Mesodermal cell (in vitro differentiated cells): ENCODE data around the gene INSYN2B.

Experiments
- H3K27ac ChIP-seq: 2 replicates; pipeline ENCODE4 v1.7.0; 2013; ENCODE audit warnings: mild to moderate bottlenecking, low read depth, low read length, moderate library complexity; ENCODE audit not compliant: severe bottlenecking
- H3K36me3 ChIP-seq: 2 replicates; pipeline ENCODE4 v1.7.1; 2013; ENCODE audit warnings: mild to moderate bottlenecking, low read length, moderate library complexity; ENCODE audit not compliant: control insufficient read depth, insufficient read depth
- H3K4me1 ChIP-seq: one replicate; pipeline ENCODE4 v1.7.1; 2013; ENCODE audit warnings: mild to moderate bottlenecking, low read length; ENCODE audit not compliant: insufficient read depth, control insufficient read depth, poor library complexity, severe bottlenecking
- H3K4me3 ChIP-seq: 2 replicates; pipeline ENCODE4 v1.7.0; 2013; ENCODE audit warnings: low read length, control low read depth, mild to moderate bottlenecking; ENCODE audit not compliant: insufficient read depth, poor library complexity, severe bottlenecking; ENCODE audit errors: extremely low read depth
- H3K9me3 ChIP-seq: 2 replicates; pipeline ENCODE4 v1.7.1; 2013; ENCODE audit warnings: mild to moderate bottlenecking, low read length, moderate library complexity; ENCODE audit not compliant: control insufficient read depth
- WGBS, 2 experiments: methylation state at CpG; one replicate each; pipeline ENCODE4 v1.1.5; 2013; ENCODE audit warnings: missing lambda C conversion rate in 2 of 2; ENCODE audit not compliant: insufficient coverage in 2 of 2; 5-methylcytosine and 5-hydroxymethylcytosine counted together

INSYN2B gene

DNA sequence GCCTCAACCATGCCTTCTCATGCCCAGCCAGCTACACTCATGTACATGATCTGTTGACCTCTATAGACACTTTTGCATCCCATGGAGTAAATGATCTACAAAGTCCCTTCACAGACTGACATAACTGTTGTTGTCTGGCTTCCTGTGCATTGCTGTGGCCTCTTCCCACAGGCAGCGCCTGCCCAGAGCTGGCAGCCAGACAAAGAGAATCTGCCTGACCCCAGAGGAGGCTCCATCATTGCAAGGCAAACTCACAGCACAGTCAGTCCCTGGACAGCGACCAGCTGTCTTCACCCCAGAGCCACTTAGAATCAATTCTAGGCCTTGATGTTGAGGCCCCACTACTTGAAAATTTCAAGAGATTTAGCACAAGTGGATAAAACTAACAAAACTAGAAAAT lies 65.5 kb downstream of the INSYN2B start:
- WGBS, 2 experiments, result 67 to 79% methylated on average over 2 of the region's 2 CpGs
- Histone ChIP-seq H3K4me3 (no peak overlapping the region), H3K4me1 (no peaks in the 10 kb centered on the region), H3K27ac (no peak overlapping the region), H3K36me3 (no peaks in the 10 kb centered on the region), H3K9me3 (no peaks in the 10 kb centered on the region)

- Histone ChIP-seq H3K4me1 (no peaks in the 10 kb centered on the region), H3K27ac (no peak overlapping the region), H3K9me3 (no peaks in the 10 kb centered on the region), H3K4me3 (no peak overlapping the region), H3K36me3 (no peaks in the 10 kb centered on the region)
- WGBS, 2 experiments, result no CpG with 5 or more reads among the region's 2 CpGs
These were observed 66.8 kb downstream of the INSYN2B start for GRCh38 chr5:169913479-169913878.

DNA sequence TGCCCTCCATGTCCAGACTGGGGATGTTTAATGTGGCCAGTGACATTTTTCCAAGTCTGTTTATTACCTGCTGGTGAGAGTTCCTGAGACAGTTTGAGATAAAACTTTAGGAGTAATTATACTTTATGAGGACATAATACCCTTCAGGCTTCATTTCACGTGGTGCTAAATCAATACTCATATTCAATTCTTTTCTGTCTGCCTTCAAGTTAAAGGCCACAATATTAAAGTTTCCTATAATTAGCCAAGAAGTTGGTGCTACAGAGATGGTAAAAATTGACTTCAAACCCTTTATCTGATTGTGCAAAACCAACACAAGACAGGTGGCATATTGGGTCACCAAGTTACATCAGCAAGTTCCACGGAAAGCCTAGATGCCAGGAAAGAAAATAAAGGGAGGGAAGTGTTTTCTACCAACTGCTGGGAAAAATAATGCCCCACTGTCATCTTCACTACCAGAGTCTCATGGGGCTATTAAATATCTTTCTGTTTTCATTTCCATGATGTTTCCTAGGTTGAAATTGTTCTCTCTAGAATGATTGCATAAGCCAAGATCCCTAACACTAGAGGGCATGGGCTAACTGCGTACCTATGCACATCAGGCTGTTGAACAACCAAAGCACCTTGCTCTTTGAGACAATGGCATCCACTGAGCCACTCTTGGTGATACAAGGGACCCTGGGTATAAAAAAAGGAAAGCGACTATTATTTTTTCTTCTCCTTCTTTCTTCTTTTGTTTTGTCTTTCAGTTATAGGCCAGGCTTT lies 68.7 kb downstream of the INSYN2B start:
- 100% methylated on average over 1 of the region's 4 CpGs for WGBS, 2 experiments
- peaks cover 4% of the 10 kb centered on the region for H3K4me1 ChIP-seq
- no peak overlapping the region for H3K4me3 ChIP-seq
- no peaks in the 10 kb centered on the region for H3K9me3 ChIP-seq
- H3K27ac ChIP-seq, result no peak overlapping the region
- no peaks in the 10 kb centered on the region for H3K36me3 ChIP-seq

DNA sequence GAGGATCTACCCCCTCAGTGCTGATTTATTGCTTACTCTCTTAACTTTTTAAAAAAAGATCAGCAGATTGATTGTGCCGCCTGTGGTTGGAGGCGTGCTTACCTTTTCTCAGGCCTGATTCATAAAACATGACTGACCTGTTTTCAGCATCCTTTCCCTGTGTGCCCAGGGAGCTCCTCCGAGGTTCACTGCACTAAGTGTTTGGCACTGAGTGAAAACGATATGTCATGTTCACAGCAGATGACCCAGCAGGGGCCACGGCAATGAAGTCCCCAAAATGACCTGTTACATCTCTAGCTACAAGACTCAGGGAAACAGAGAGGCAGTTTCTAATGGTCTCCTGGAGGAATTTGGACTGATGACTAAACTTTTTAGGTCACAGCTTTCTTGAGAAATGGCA lies 69.9 kb downstream of the INSYN2B start:
- Histone ChIP-seq H3K9me3 (no peaks in the 10 kb centered on the region), H3K36me3 (no peaks in the 10 kb centered on the region), H3K4me3 (no peak overlapping the region), H3K4me1 (peaks cover 4% of the 10 kb centered on the region), H3K27ac (no peak overlapping the region)
- WGBS, 2 experiments, result 89 to 90% methylated on average over 4 to 5 of the region's 5 CpGs

- no peaks in the 10 kb centered on the region for H3K9me3 ChIP-seq
- no peak overlapping the region for H3K4me3 ChIP-seq
- peaks cover 4% of the 10 kb centered on the region for H3K4me1 ChIP-seq
- H3K36me3 ChIP-seq, result no peaks in the 10 kb centered on the region
- 89 to 94% methylated on average over 3 of the region's 3 CpGs for WGBS, 2 experiments
- H3K27ac ChIP-seq, result no peak overlapping the region
These were observed 70.3 kb downstream of the INSYN2B start for GRCh38 chr5:169909945-169910344.

DNA sequence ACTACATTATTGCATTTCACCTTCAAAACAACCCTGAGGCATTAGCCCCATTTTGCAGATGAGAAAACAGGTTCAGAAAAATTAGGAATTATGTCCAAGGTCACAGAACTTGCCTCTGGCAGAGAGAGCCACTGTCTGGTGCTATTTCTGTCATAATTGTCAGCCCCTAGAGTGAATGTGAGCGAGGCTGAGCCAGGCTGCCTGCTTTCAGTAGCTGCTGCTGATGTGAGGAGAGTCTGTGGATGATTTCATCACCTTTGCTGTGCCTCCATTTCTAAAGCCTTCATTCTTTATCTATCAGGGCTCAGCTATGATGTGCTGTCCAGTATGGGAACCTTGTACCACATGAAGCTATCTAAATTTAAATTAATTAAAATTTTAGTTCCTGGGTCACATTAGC lies 71.4 kb downstream of the INSYN2B start:
- Histone ChIP-seq H3K9me3 (no peaks in the 10 kb centered on the region), H3K27ac (no peak overlapping the region), H3K36me3 (no peaks in the 10 kb centered on the region), H3K4me1 (peaks cover 4% of the 10 kb centered on the region), H3K4me3 (no peak overlapping the region)
- 100% methylated on average over 1 of the region's 1 CpG; no CpG with 5 or more reads in 1 of the 2 experiments for WGBS, 2 experiments

GRCh38 chr5:169906745-169907649 lies 73.3 kb downstream of the INSYN2B start:
- Histone ChIP-seq H3K4me3 (no peak overlapping the region), H3K9me3 (no peaks in the 10 kb centered on the region), H3K4me1 (peaks cover 4% of the 10 kb centered on the region), H3K36me3 (no peaks in the 10 kb centered on the region), H3K27ac (no peak overlapping the region)
- WGBS, 2 experiments, result 86 to 93% methylated on average over 6 of the region's 8 CpGs

- no peak overlapping the region for H3K27ac ChIP-seq
- no peaks in the 10 kb centered on the region for H3K36me3 ChIP-seq
- H3K4me1 ChIP-seq, result peaks cover 4% of the 10 kb centered on the region
- H3K4me3 ChIP-seq, result no peak overlapping the region
- WGBS, 2 experiments, result 78% methylated on average over 1 of the region's 1 CpG; no CpG with 5 or more reads in 1 of the 2 experiments
- no peaks in the 10 kb centered on the region for H3K9me3 ChIP-seq
These were observed 75.3 kb downstream of the INSYN2B start for GRCh38 chr5:169905017-169905416.

- Histone ChIP-seq H3K9me3 (no peaks in the 10 kb centered on the region), H3K27ac (no peak overlapping the region), H3K4me3 (no peak overlapping the region), H3K4me1 (peaks cover 4% of the 10 kb centered on the region), H3K36me3 (no peaks in the 10 kb centered on the region)
- 76 to 87% methylated on average over 3 of the region's 5 CpGs for WGBS, 2 experiments
These were observed 75.8 kb downstream of the INSYN2B start for GRCh38 chr5:169904508-169904907.

DNA sequence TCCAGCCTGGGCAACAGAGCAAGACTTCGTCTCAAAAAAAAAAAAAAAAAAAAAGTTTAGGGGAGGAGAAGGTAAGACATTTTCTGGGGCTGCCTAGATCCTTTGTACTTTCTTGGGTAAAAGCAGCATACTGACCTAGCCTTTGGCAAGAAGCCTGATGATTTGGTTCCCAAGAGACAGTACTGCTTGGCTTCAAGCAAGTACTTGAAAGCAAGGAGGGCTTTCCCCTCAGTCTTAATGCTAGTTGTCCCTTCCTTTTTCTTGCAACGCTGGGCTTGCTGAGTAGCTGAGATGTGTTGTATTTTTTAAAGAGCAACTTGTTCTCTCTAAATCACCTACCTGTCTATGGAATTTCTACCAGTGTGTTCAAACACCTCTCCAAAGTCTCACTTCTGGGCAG lies 76.2 kb downstream of the INSYN2B start:
- Histone ChIP-seq H3K36me3 (no peaks in the 10 kb centered on the region), H3K27ac (no peak overlapping the region)
- WGBS, 2 experiments, result no CpG with 5 or more reads among the region's 2 CpGs

DNA sequence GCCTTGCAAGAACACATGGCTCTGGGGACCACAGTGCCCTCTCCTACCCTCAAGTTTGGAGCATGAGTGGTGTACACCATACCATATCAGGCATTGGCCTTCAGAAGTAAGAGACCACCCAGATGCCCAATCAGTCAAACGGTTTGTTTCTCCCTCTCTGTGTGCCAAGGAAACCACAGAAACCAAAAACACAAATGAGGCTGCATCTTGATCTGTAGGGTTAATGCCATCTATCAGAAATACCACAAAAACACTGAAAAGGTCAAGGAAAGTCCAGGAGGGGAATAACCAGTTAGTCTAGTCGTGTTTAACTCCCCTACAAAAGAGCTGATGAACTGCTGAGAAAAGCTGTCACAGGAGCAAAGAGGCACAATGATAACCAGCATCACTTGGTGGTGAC lies 78.4 kb downstream of the INSYN2B start:
- H3K27ac ChIP-seq, result no peak overlapping the region
- no peak overlapping the region for H3K4me3 ChIP-seq
- no peaks in the 10 kb centered on the region for H3K4me1 ChIP-seq
- H3K9me3 ChIP-seq, result no peaks in the 10 kb centered on the region
- WGBS, 2 experiments, result 70 to 71% methylated on average over 1 to 2 of the region's 2 CpGs
- H3K36me3 ChIP-seq, result no peaks in the 10 kb centered on the region

More for the DNA sequence above, 76.2 kb downstream of the INSYN2B start:
- Histone ChIP-seq H3K9me3 (no peaks in the 10 kb centered on the region), H3K4me1 (peaks cover 4% of the 10 kb centered on the region), H3K4me3 (no peak overlapping the region)
